Endothelial cell of umbilical vein (primary cell): ENCODE data around the gene LCAT. TPM values are rescaled to one million over a fixed set of nuclear protein-coding genes. Genes with fewer than 3 reads are reported as not detected.
A peak's percentile ranks its signal among the peaks of the same experiment; 100 is the strongest.

Experiments
- BruUV-seq: library from RNA; stranded (reverse); fragments of 400-500 nt; replicated peaks from 2 replicates; lab custom pipeline; 2021; lab: Mats Ljungman, UMichigan
- CTCF ChIA-PET: fragments of 300-600, 350-600 bp; sonication (Branson Sonifier 250); formaldehyde crosslinking; loops from one replicate; lab custom pipeline; 2021; ENCODE audit warnings: antibody characterized with exemption, inconsistent platforms; lab: Charles Lee
- POLR2A ChIA-PET: fragments of 300-600, 350-600 bp; sonication (Branson Sonifier 250); formaldehyde crosslinking; loops from one replicate; lab custom pipeline; 2021; ENCODE audit warnings: antibody characterized with exemption, inconsistent platforms; lab: Charles Lee
- DNase-seq: peaks from one replicate; pipeline ENCODE4 v3.0.0-alpha.2; 2011; ENCODE audit warnings: low read depth, low spot score
- FAIRE-seq: peaks from 2 replicates; lab custom pipeline; 2011; peaks lifted over from hg19 to GRCh38; lab: Jason Lieb, UNC
- H2AFZ ChIP-seq: 2 replicates; pipeline ENCODE4 v1.6.0; 2012; ENCODE audit warnings: low read depth, low read length, control low read depth, inconsistent platforms
- H3K27ac ChIP-seq: 2 replicates; pipeline ENCODE4 v1.5.1; 2011; ENCODE audit warnings: low read depth, mild to moderate bottlenecking, control low read depth, low read length, moderate library complexity; ENCODE audit not compliant: insufficient read depth
- H3K27me3 ChIP-seq, 2 experiments: 2 replicates each; pipeline versions ENCODE4 v1.6.0 to v1.6.1; 2011; ENCODE audit warnings: low read length in 2 of 2, mixed read lengths in 1 of 2; ENCODE audit not compliant: control insufficient read depth in 2 of 2, insufficient read depth in 2 of 2
- H3K36me3 ChIP-seq, 2 experiments: 2 replicates in 1 of 2; 3 replicates in 1 of 2; pipeline ENCODE4 v1.5.1; 2011; ENCODE audit warnings: low read length in 2 of 2, mild to moderate bottlenecking in 1 of 2, moderate library complexity in 1 of 2; ENCODE audit not compliant: control insufficient read depth in 2 of 2, insufficient read depth in 2 of 2; ENCODE audit errors: extremely low read depth in 1 of 2
- H3K4me1 ChIP-seq: 3 replicates; pipeline ENCODE4 v1.5.1; 2011; ENCODE audit warnings: mild to moderate bottlenecking, low read length; ENCODE audit not compliant: control insufficient read depth, insufficient read depth; ENCODE audit errors: extremely low read depth
- H3K4me2 ChIP-seq: 2 replicates; pipeline ENCODE4 v1.6.1; 2011; ENCODE audit warnings: low read length, control low read depth, mixed read lengths; ENCODE audit not compliant: insufficient read depth
- H3K4me3 ChIP-seq, 3 experiments: fragments of 200-600 bp in 1 of 3; sonication (generic), shearing (Covaris generic) in 1 of 3; replicated peaks in 1 of 3; 2 replicates each; pipeline ENCODE4 v1.5.1; 2011 to 2016; ENCODE audit warnings: control low read depth in 3 of 3, low read length in 3 of 3, mild to moderate bottlenecking in 2 of 3, inconsistent platforms in 1 of 3, low read depth in 1 of 3, moderate library complexity in 1 of 3; ENCODE audit not compliant: insufficient read depth in 1 of 3
- H3K79me2 ChIP-seq: 2 replicates; pipeline ENCODE4 v1.6.0; 2012; ENCODE audit warnings: low read length, inconsistent platforms; ENCODE audit not compliant: control insufficient read depth, insufficient read depth
- H3K9ac ChIP-seq: replicated peaks from 2 replicates; pipeline ENCODE3; 2011; ENCODE audit warnings: low read length, control low read depth; ENCODE audit not compliant: insufficient read depth; ENCODE audit errors: extremely low read depth
- H3K9me1 ChIP-seq: replicated peaks from 3 replicates; pipeline ENCODE4 v1.6.0; 2011; ENCODE audit warnings: mild to moderate bottlenecking, low read length; ENCODE audit not compliant: control insufficient read depth, insufficient read depth; ENCODE audit errors: extremely low read depth
- H3K9me3 ChIP-seq: replicated peaks from 2 replicates; pipeline ENCODE4 v1.5.1; 2012; ENCODE audit warnings: low read length, inconsistent platforms; ENCODE audit not compliant: control insufficient read depth, insufficient read depth
- H4K20me1 ChIP-seq: replicated peaks from 2 replicates; pipeline ENCODE3; 2011; ENCODE audit warnings: mild to moderate bottlenecking, low read length; ENCODE audit not compliant: control insufficient read depth, insufficient read depth; ENCODE audit errors: extremely low read depth
- EZH2 ChIP-seq: IDR thresholded peaks from 2 replicates; pipeline ENCODE4 v1.6.1; 2012; ENCODE audit warnings: borderline replicate concordance, low read depth, mild to moderate bottlenecking, moderate library complexity, low read length, inconsistent platforms; ENCODE audit not compliant: severe bottlenecking
- FOS ChIP-seq: IDR thresholded peaks from 2 replicates; pipeline ENCODE4 v1.6.1; 2011; ENCODE audit warnings: mild to moderate bottlenecking, low read length, moderate library complexity, borderline replicate concordance; ENCODE audit not compliant: insufficient read depth
- GATA2 ChIP-seq: IDR thresholded peaks from 2 replicates; pipeline ENCODE4 v1.7.0; 2011; ENCODE audit warnings: low read depth, mild to moderate bottlenecking, moderate library complexity, mixed read lengths, low read length; ENCODE audit not compliant: insufficient read length, insufficient read depth
- JUN ChIP-seq: IDR thresholded peaks from 2 replicates; pipeline ENCODE4 v1.6.1; 2011; ENCODE audit warnings: borderline replicate concordance, low read depth; ENCODE audit not compliant: insufficient read length, insufficient read depth
- MYC ChIP-seq: IDR thresholded peaks from one replicate; pipeline ENCODE4 v1.6.1; 2011; ENCODE audit warnings: mild to moderate bottlenecking, low read depth, low read length
- POLR2A ChIP-seq: IDR thresholded peaks from 2 replicates; pipeline ENCODE4 v1.6.1; 2012; ENCODE audit warnings: low read depth, mild to moderate bottlenecking, control low read depth, low read length
- POLR2AphosphoS5 ChIP-seq: IDR thresholded peaks from 2 replicates; pipeline ENCODE4 v1.6.1; 2012; ENCODE audit warnings: low read depth, mild to moderate bottlenecking, control low read depth, low read length, moderate library complexity; ENCODE audit not compliant: insufficient read depth
- dilution Hi-C: fragments of 300-500 bp; cut with MboI; formaldehyde crosslinking; loops from one replicate; pipeline ENCODE4 v1.15.0; 2019; ENCODE audit warnings: low sequenced_read_pairs; ENCODE audit not compliant: extremely low pct_ligation_motif_present
- intact Hi-C: fragments of 100-400 bp; cut with micrococcal nuclease; formaldehyde crosslinking; loops from one replicate; pipeline ENCODE4 v1.10.0; 2022
- polyA plus RNA-seq, 4 experiments: library from polyadenylated mRNA; depleted of rRNA in 3 of 4; stranded (reverse) in 3 of 4; unstranded in 1 of 4; fragments of >200 nt; gene quantifications; 2 replicates each; pipeline versions ENCODE4 v1.2.1 to v1.2.3, GENCODE V29; 2011 to 2012; ENCODE audit warnings: missing spikeins in 1 of 4
- total RNA-seq: library from RNA; stranded (reverse); gene quantifications from 2 replicates; pipeline ENCODE4 v1.2.3, GENCODE V29; 2021
- TF ChIP-seq, protein P1 (sequence below), 2 donors: IDR thresholded peaks; 1 replicate in 1 of 2; 2 replicates in 1 of 2; pipeline ENCODE4 v1.5.1; 2011; ENCODE audit warnings: low read length in 2 of 2, mild to moderate bottlenecking in 2 of 2, moderate library complexity in 2 of 2, control low read depth in 1 of 2, inconsistent platforms in 1 of 2, low read depth in 1 of 2; ENCODE audit not compliant: insufficient read depth in 1 of 2; ENCODE audit errors: extremely low read depth in 1 of 2
- TF ChIP-seq, protein P2 (sequence below): IDR thresholded peaks from 2 replicates; pipeline ENCODE4 v1.6.1; 2011; ENCODE audit not compliant: insufficient read depth, insufficient read length

Gene LCAT
- total and polyA plus RNA-seq, 2 donors (not counting 3 experiments of a cell fraction or from before 2014, with no cell fraction given) = 22.6 to 46.1 TPM

DNA sequence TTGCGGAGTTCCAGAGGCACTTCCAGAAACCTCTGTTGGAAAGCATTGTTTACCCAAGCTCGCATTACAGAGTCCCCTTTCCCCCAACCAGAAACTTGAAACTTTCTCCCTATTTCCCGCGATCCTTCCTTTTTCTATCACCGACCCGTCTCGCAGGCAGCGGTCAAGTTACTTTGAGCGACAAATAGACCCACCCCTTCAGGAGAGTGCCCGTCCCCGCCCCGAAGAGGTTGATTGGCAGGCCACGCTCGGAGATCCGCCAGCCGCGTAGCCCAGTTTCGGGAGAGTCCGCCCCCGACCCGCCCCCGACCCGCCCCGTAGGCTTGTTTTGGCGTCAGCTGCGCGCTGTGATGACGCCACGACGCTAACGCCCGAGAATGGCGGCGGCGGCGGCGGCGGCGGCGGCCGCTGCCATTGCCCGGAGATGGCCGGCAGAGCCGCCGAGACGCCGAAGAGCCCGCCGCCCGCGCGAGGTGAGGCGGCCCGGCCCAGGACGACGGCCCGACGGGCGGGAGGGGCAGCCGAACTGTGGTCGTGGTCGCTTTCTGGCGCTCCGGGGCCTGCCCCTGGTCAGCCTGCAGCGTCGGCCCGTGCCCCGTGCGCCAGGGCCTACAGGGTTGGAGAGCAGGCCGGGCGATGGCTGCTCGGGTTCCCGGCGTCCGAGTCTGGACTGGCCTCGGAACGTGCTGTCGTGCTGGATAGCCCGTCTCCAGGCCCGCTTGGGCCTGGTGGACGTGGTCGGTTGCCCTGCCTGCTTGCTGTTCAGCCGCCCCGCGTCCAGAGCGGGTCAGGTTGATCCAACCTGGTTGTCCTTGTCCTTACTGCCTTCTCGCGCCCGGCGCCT, 50.8 kb downstream of the LCAT start, which contains the start of gene PSKH1:
PSKH1 (plus strand) TSS at position 356 of the 844 bp plus-strand sequence. CDS start 15,496 bp downstream, outside the sequence.
- intact Hi-C loops = loop anchor here (1.0 to 2.0 kb wide), 3 partner anchors 9 to 344 kb away; partner anchors contain the start of genes CENPT, ESRP2 and NUTF2
- CTCF ChIA-PET = interaction anchor here (0.9 to 2.6 kb wide), 7 partner anchors 10 to 221 kb away, joined by 3 to 17 read pairs (median 4); partner anchors contain the start of gene NRN1L
- H3K9me3 ChIP-seq = no peaks in the 10 kb centered on the region
- no TSS peak for BruUV-seq
- dilution Hi-C loops = no loop called here
- FAIRE-seq (peak; percentile 98), DNase-seq (peak; percentile 97)
- H2AFZ ChIP-seq = peak within 1 kb of the TSS; percentile 66
- no peaks in the 10 kb centered on the region for H4K20me1 ChIP-seq
- peak within 1 kb of the TSS; percentile 76 for H3K27ac ChIP-seq
- H3K4me3 ChIP-seq = peak within 1 kb of the TSS; percentile 10 to 73 (median 73)
- H3K4me2 ChIP-seq = peak within 1 kb of the TSS; percentile 92
- H3K4me1 ChIP-seq = peaks cover 21% of the 10 kb centered on the region
- TF ChIP-seq FOS = no peak
- no peak for TF ChIP-seq JUN
- no peak for TF ChIP-seq GATA2
- TF ChIP-seq POLR2A = peak; percentile 59
- TF ChIP-seq, protein P1, sequence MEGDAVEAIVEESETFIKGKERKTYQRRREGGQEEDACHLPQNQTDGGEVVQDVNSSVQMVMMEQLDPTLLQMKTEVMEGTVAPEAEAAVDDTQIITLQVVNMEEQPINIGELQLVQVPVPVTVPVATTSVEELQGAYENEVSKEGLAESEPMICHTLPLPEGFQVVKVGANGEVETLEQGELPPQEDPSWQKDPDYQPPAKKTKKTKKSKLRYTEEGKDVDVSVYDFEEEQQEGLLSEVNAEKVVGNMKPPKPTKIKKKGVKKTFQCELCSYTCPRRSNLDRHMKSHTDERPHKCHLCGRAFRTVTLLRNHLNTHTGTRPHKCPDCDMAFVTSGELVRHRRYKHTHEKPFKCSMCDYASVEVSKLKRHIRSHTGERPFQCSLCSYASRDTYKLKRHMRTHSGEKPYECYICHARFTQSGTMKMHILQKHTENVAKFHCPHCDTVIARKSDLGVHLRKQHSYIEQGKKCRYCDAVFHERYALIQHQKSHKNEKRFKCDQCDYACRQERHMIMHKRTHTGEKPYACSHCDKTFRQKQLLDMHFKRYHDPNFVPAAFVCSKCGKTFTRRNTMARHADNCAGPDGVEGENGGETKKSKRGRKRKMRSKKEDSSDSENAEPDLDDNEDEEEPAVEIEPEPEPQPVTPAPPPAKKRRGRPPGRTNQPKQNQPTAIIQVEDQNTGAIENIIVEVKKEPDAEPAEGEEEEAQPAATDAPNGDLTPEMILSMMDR (IDR thresholded peaks at IDR 0.05; ENCODE audit: extremely low read depth in 1 of 2, insufficient read depth in 1 of 2, low read depth in 1 of 2, low read length in 2 of 2) = no peak
- no peak for TF ChIP-seq MYC
- peak; percentile 78 for TF ChIP-seq POLR2AphosphoS5
- no peak for TF ChIP-seq EZH2
- TF ChIP-seq, protein P2, sequence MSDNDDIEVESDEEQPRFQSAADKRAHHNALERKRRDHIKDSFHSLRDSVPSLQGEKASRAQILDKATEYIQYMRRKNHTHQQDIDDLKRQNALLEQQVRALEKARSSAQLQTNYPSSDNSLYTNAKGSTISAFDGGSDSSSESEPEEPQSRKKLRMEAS = no peak
- H3K79me2 ChIP-seq = peaks cover 23% of the 10 kb centered on the region
- no peaks in the 10 kb centered on the region for H3K36me3 ChIP-seq
- H3K9me1 ChIP-seq = no peaks in the 10 kb centered on the region
- POLR2A ChIA-PET = interaction anchor here (0.6 to 1.2 kb wide), 2 partner anchors 11 to 31 kb away, joined by 3 to 4 read pairs; no protein-coding TSS in a partner anchor
- peak within 1 kb of the TSS; percentile 93 for H3K9ac ChIP-seq
- no peaks in the 10 kb centered on the region for H3K27me3 ChIP-seq
